Smooth muscle cell (in vitro differentiated cells): ENCODE measurements around the gene B3GALNT2. TPM values are rescaled to one million over a fixed set of nuclear protein-coding genes. Genes with fewer than 3 reads are reported as not detected.

Experiments used
- DNase-seq: peaks from one replicate; lab custom pipeline; 2025; ENCODE audit not compliant: unreplicated experiment; lab: John Stamatoyannopoulos, UW
- H2AFZ ChIP-seq: fragments of 200-600 bp; sonication (generic); 2 replicates; pipeline ENCODE4 v1.6.0; 2016; ENCODE audit warnings: antibody characterized with exemption, low read depth, mild to moderate bottlenecking
- H3F3A ChIP-seq: fragments of 200-600 bp; sonication (generic); 2 replicates; pipeline ENCODE4 v1.6.0; 2017; ENCODE audit warnings: antibody characterized with exemption, low read depth
- H3K27ac ChIP-seq: fragments of 200-600 bp; sonication (generic); 2 replicates; pipeline ENCODE4 v1.5.1; 2016; ENCODE audit warnings: low read depth, mild to moderate bottlenecking
- H3K27me3 ChIP-seq: fragments of 200-600 bp; sonication (generic); 2 replicates; pipeline ENCODE4 v1.6.1; 2016; ENCODE audit warnings: low read depth, mild to moderate bottlenecking
- H3K36me3 ChIP-seq: fragments of 200-600 bp; sonication (generic); 2 replicates; pipeline ENCODE4 v1.5.1; 2016; ENCODE audit warnings: low read depth
- H3K4me1 ChIP-seq: fragments of 200-600 bp; sonication (generic); 2 replicates; pipeline ENCODE4 v1.5.1; 2016; ENCODE audit warnings: low read depth
- H3K4me2 ChIP-seq: fragments of 200-600 bp; sonication (generic); 2 replicates; pipeline ENCODE4 v1.6.0; 2016; ENCODE audit warnings: mild to moderate bottlenecking
- H3K4me3 ChIP-seq: fragments of 200-600 bp; sonication (generic); 2 replicates; pipeline ENCODE4 v1.5.1; 2016; ENCODE audit warnings: mild to moderate bottlenecking
- H3K79me2 ChIP-seq: fragments of 200-600 bp; sonication (generic); 2 replicates; pipeline ENCODE4 v1.6.0; 2016; ENCODE audit warnings: low read depth, mild to moderate bottlenecking
- H3K9ac ChIP-seq: fragments of 200-600 bp; sonication (generic); 2 replicates; pipeline ENCODE4 v1.6.0; 2016; ENCODE audit warnings: low read depth
- H3K9me3 ChIP-seq: fragments of 200-600 bp; sonication (generic); replicated peaks from 2 replicates; pipeline ENCODE4 v1.5.1; 2016; ENCODE audit warnings: low read depth
- H4K20me1 ChIP-seq: fragments of 200-600 bp; sonication (generic); 2 replicates; pipeline ENCODE4 v1.6.0; 2016; ENCODE audit warnings: low read depth
- WGBS: methylation state at CpG from one replicate; pipeline ENCODE4 v1.1.7; 2016; ENCODE audit warnings: low lambda C conversion rate; 5-methylcytosine and 5-hydroxymethylcytosine counted together
- polyA plus RNA-seq: library from polyadenylated mRNA; unstranded; fragments of >200 nt; fragmentation: Nextera tagmentation; extraction: Ambion mirVana; gene quantifications from 2 replicates; pipeline ENCODE4 v1.2.1, GENCODE V29; 2016
- total RNA-seq: library from RNA; depleted of rRNA; stranded (reverse); fragments of >200 nt; gene quantifications from 2 replicates; pipeline ENCODE4 v1.2.3, GENCODE V29; 2014
- TF ChIP-seq, protein P1 (sequence below): fragments of 200-600 bp; sonication (generic); IDR thresholded peaks from 2 replicates; pipeline ENCODE4 v1.5.1; 2017; ENCODE audit warnings: borderline replicate concordance, mild to moderate bottlenecking, antibody characterized with exemption; ENCODE audit not compliant: insufficient read depth, poor library complexity, severe bottlenecking

Gene B3GALNT2
- total and polyA plus RNA-seq, 2 experiments from 2014 or later, result 8.2 to 22.7 TPM

DNA sequence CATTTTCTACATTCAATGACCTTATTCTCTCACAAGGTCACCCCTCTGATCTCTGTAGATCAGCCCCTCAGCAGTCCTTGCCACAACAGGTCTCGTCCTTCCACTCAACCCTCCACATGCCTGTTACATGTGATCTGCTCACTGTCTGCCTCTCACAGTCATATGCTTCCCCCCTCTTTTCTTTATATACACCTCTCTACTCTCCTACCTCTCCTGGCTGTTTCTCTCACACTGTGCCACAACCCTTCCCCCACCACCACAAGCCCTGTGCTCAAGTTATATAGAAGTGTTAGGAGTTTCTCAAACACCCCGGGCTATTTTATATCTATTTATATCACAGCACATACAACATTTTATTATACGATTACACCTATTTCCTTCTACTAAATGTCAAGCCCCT is 12.6 kb downstream of the B3GALNT2 start:
- Histone ChIP-seq H3K4me3 (no peak overlapping the region), H3K27me3 (no peaks in the 10 kb centered on the region), H3F3A (no peaks in the 10 kb centered on the region), H4K20me1 (peaks cover 14% of the 10 kb centered on the region), H3K79me2 (peaks cover 27% of the 10 kb centered on the region), H3K36me3 (peaks cover 4% of the 10 kb centered on the region), H3K4me2 (no peak overlapping the region), H3K4me1 (no peaks in the 10 kb centered on the region), H3K9me3 (no peaks in the 10 kb centered on the region), H2AFZ (no peak overlapping the region), H3K27ac (no peak overlapping the region), H3K9ac (no peak overlapping the region)
- WGBS, result 100% methylated on average over 3 of the region's 3 CpGs
- TF ChIP-seq, protein P1, sequence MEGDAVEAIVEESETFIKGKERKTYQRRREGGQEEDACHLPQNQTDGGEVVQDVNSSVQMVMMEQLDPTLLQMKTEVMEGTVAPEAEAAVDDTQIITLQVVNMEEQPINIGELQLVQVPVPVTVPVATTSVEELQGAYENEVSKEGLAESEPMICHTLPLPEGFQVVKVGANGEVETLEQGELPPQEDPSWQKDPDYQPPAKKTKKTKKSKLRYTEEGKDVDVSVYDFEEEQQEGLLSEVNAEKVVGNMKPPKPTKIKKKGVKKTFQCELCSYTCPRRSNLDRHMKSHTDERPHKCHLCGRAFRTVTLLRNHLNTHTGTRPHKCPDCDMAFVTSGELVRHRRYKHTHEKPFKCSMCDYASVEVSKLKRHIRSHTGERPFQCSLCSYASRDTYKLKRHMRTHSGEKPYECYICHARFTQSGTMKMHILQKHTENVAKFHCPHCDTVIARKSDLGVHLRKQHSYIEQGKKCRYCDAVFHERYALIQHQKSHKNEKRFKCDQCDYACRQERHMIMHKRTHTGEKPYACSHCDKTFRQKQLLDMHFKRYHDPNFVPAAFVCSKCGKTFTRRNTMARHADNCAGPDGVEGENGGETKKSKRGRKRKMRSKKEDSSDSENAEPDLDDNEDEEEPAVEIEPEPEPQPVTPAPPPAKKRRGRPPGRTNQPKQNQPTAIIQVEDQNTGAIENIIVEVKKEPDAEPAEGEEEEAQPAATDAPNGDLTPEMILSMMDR, result no peak
- no peak for DNase-seq

DNA sequence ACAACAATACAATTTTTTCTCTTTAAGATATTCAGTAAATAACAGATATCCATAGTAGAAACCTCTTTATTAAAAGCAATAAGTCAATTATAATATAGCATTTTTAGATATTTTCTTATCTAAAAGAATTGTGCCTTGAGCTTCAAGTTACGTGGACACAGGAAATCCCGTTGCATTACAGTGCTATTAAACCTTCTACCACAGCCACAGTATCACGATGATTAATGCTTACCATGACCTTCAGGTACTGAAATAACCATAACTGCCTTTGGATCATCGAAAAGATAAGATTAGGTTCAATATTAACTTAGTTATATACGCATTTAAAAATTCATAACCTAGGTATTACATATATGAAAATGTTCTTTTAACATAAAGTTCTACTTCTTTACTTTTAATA is 17.9 kb downstream of the B3GALNT2 start:
- H4K20me1 ChIP-seq, result no peaks in the 10 kb centered on the region

DNA sequence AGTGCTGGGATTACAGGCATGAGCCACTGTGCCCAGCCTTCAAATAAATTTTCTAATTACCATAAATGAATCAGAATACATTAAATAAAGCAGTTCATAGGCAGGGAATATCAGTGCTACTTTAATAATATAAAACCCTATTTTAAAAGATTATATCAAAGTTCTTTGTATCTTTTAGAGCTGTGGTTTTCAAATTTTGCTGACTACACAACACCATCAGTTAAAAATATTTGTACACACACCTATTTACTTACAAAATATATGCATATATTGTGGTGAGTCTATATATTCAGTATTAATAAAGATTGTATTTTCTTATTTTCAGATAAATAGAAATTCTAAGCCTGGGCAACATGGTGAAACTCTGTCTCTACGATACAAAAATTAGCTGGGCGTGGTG is 18.7 kb downstream of the B3GALNT2 start:
- H3K36me3 ChIP-seq, result peaks cover 16% of the 10 kb centered on the region

More for the DNA sequence above, 17.9 kb downstream of the B3GALNT2 start:
- DNase-seq, result no peak
- Histone ChIP-seq H3K4me2 (no peak overlapping the region), H3F3A (no peaks in the 10 kb centered on the region), H3K4me3 (no peak overlapping the region), H3K4me1 (no peaks in the 10 kb centered on the region), H3K27ac (no peak overlapping the region), H3K27me3 (no peaks in the 10 kb centered on the region), H3K9ac (no peak overlapping the region), H2AFZ (no peak overlapping the region), H3K9me3 (no peaks in the 10 kb centered on the region), H3K79me2 (no peaks in the 10 kb centered on the region), H3K36me3 (peaks cover 21% of the 10 kb centered on the region)
- WGBS, result 79% methylated on average over 5 of the region's 5 CpGs
- TF ChIP-seq, protein P1, result no peak

DNA sequence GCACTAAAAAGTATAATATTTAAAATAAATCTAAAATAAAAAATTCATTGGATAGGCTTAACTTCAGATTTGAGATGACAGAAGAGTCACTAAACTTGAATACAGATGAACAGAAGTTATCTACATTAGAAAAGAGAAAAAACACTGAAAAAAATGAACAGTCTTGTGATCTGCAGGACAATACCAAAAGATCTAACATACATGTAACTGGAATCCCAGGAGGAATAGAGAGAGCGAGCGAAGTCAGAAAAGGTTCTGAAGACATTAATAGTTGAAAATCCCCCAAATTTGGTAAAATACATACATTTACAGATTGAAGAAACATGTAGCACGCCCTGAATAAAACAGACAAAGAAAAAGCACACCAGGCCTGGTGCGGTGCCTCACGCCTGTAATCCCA is 21.2 kb downstream of the B3GALNT2 start:
- no peak for DNase-seq
- WGBS, result 100% methylated on average over 5 of the region's 5 CpGs

More for the DNA sequence above, 18.7 kb downstream of the B3GALNT2 start:
- Histone ChIP-seq H3K9ac (no peak overlapping the region), H4K20me1 (no peaks in the 10 kb centered on the region), H3K4me2 (no peak overlapping the region), H3K79me2 (no peaks in the 10 kb centered on the region), H2AFZ (no peak overlapping the region), H3K9me3 (no peaks in the 10 kb centered on the region), H3K4me3 (no peak overlapping the region), H3K27ac (no peak overlapping the region), H3F3A (no peaks in the 10 kb centered on the region), H3K4me1 (no peaks in the 10 kb centered on the region), H3K27me3 (no peaks in the 10 kb centered on the region)
- DNase-seq, result no peak
- WGBS, result 100% methylated on average over 2 of the region's 2 CpGs
- TF ChIP-seq, protein P1, result no peak

More for the DNA sequence above, 21.2 kb downstream of the B3GALNT2 start:
- no peaks in the 10 kb centered on the region for H3F3A ChIP-seq
- no peaks in the 10 kb centered on the region for H3K9me3 ChIP-seq
- TF ChIP-seq, protein P1, result no peak
- H4K20me1 ChIP-seq, result no peaks in the 10 kb centered on the region
- no peaks in the 10 kb centered on the region for H3K27me3 ChIP-seq
- no peak overlapping the region for H3K27ac ChIP-seq
- H3K4me3 ChIP-seq, result no peak overlapping the region
- no peak overlapping the region for H3K4me2 ChIP-seq
- no peaks in the 10 kb centered on the region for H3K79me2 ChIP-seq
- H2AFZ ChIP-seq, result no peak overlapping the region
- no peaks in the 10 kb centered on the region for H3K4me1 ChIP-seq
- H3K36me3 ChIP-seq, result peaks cover 31% of the 10 kb centered on the region
- no peak overlapping the region for H3K9ac ChIP-seq
